Measurements from ENCODE around the gene ZNF358. TPM values are rescaled to one million over a fixed set of nuclear protein-coding genes. Genes with fewer than 3 reads are reported as not detected.
"Not testable (repeated sequence)": the region's sequence is repeated elsewhere in the genome, so short reads cannot be mapped to it uniquely, and the experiment has no call there.

Gene ZNF358
- total RNA-seq, 3 donors from 2014 or later = 34.0 to 65.3 (median 34.7) TPM

DNA sequence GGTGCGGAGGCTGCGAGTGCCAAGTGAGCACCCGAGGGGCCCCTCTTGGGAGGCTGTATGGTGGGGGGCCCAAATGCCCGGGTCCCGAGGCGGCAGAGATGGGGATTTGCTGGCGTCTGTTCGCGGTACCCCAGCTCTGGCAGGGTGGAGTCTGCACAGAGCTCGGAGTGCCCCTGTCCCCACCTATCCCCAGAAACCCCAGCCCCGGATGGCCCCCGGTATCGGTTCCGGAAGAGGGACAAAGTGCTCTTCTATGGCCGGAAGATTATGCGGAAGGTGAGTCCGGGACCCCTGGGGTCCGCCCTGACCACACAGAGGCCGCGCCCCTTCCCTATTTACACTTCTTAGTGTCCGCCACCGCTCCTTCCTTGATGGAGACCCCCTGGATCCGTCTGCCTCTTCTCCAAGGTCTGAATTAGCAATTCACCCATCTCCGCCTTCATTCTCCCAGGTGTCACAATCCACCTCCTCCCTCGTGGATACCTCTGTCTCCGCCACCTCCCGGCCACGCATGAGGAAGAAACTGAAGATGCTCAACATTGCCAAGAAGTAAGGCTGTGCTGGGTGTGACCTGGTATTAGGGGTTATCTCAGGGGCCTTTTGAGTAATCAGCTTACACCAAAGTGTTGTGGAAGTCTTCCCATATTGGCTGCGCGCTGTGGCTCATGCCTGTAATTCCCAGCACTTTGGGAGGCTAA, 20.2 kb downstream of the ZNF358 start:
- Histone ChIP-seq H3K36me3 (peaks cover 7% of the 10 kb centered on the region), H3K27me3 (no peaks in the 10 kb centered on the region), H3K27ac (peak overlapping the region; percentile 89 to 94), H3K9me3 (no peaks in the 10 kb centered on the region), H3K4me3 (peak overlapping the region; percentile 85 to 87 (median 86)), H3K4me1 (peaks cover 0 to 3% of the 10 kb centered on the region in 2 donors)
- no peak for DNase-seq (ENCODE audit: low spot score in 2 of 2)
- intact Hi-C loops (cut with DNase I; ENCODE audit: low total_unique reads) = no loop called here
- TF ChIP-seq POLR2A (IDR thresholded peaks at IDR 0.05) = no peak
- TF ChIP-seq POLR2AphosphoS5 (IDR thresholded peaks at IDR 0.05) = no peak
- TF ChIP-seq, protein P1, sequence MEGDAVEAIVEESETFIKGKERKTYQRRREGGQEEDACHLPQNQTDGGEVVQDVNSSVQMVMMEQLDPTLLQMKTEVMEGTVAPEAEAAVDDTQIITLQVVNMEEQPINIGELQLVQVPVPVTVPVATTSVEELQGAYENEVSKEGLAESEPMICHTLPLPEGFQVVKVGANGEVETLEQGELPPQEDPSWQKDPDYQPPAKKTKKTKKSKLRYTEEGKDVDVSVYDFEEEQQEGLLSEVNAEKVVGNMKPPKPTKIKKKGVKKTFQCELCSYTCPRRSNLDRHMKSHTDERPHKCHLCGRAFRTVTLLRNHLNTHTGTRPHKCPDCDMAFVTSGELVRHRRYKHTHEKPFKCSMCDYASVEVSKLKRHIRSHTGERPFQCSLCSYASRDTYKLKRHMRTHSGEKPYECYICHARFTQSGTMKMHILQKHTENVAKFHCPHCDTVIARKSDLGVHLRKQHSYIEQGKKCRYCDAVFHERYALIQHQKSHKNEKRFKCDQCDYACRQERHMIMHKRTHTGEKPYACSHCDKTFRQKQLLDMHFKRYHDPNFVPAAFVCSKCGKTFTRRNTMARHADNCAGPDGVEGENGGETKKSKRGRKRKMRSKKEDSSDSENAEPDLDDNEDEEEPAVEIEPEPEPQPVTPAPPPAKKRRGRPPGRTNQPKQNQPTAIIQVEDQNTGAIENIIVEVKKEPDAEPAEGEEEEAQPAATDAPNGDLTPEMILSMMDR (IDR thresholded peaks at IDR 0.05) = no peak

DNA sequence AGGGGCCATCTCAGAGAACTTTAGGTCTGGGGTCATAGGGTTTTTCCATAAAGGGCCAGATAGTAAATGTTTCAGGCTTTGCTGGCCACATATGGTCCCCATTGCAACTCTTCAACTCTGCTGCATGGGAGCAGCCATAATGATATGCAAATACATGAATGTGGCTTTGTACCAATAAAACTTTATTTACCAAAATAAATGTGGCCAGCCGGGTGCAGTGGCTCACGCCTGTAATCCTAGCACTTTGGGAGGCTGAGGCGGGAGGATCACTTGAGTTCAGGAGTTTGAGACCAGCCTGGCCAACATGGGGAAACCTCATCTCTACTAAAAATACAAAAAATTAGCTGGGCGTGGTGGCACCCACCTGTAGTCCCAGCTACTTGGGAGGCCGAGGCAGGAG, 23.1 kb downstream of the ZNF358 start:
- H3K4me1 ChIP-seq; intact Hi-C loops (cut with DNase I; ENCODE audit: low total_unique reads); DNase-seq (ENCODE audit: low spot score in 2 of 2); H3K9me3 ChIP-seq; H3K4me3 ChIP-seq; H3K27ac ChIP-seq; H3K27me3 ChIP-seq: not testable (repeated sequence)
- peaks cover 12% of the 10 kb centered on the region for H3K36me3 ChIP-seq

- intact Hi-C loops (cut with DNase I; ENCODE audit: low total_unique reads) = no loop called here
- H3K36me3 ChIP-seq = peaks cover 12% of the 10 kb centered on the region
Observed at GRCh38 chr19:7539827-7540425, 24.0 kb downstream of the ZNF358 start.

GRCh38 chr19:7540761-7541474, 25.0 kb downstream of the ZNF358 start:
- Histone ChIP-seq H3K36me3 (peaks cover 12% of the 10 kb centered on the region), H3K4me3 (no peak overlapping the region), H3K27ac (no peak overlapping the region), H3K27me3 (no peaks in the 10 kb centered on the region), H3K4me1 (peaks cover 0 to 3% of the 10 kb centered on the region in 2 donors), H3K9me3 (no peaks in the 10 kb centered on the region)
- intact Hi-C loops (cut with DNase I; ENCODE audit: low total_unique reads) = no loop called here
- DNase-seq (ENCODE audit: low spot score in 2 of 2) = no peak
- no peak for TF ChIP-seq POLR2A (IDR thresholded peaks at IDR 0.05)
- no peak for TF ChIP-seq POLR2AphosphoS5 (IDR thresholded peaks at IDR 0.05)
- TF ChIP-seq, protein P1 (IDR thresholded peaks at IDR 0.05) = no peak

More at GRCh38 chr19:7539827-7540425, 24.0 kb downstream of the ZNF358 start:
- peaks cover 0 to 3% of the 10 kb centered on the region in 2 donors for H3K4me1 ChIP-seq
- H3K4me3 ChIP-seq = no peak overlapping the region
- H3K27ac ChIP-seq = no peak overlapping the region
- H3K27me3 ChIP-seq = no peaks in the 10 kb centered on the region
- DNase-seq (ENCODE audit: low spot score in 2 of 2) = no peak
- TF ChIP-seq POLR2AphosphoS5 (IDR thresholded peaks at IDR 0.05) = no peak
- TF ChIP-seq, protein P1 (IDR thresholded peaks at IDR 0.05) = no peak
- TF ChIP-seq POLR2A (IDR thresholded peaks at IDR 0.05) = no peak
- no peaks in the 10 kb centered on the region for H3K9me3 ChIP-seq

DNA sequence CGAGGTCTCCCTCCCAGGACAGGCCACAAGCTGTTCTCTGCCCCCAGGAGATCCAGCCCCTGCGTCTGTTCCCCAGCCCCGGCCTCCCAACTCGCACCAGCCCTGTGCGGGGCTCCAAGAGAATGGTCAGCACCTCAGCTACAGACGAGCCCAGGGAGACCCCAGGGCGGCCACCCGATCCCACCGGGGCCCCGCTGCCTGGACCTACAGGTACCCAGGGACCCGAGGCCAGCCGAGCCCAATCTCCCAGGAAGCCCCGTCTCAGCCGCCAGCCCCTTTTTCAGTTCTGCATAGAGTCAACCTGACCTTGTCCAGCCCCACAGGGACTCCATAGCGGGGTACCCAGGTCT, 25.5 kb downstream of the ZNF358 start:
- H3K9me3 ChIP-seq = no peaks in the 10 kb centered on the region
- TF ChIP-seq POLR2A (IDR thresholded peaks at IDR 0.05) = no peak
- TF ChIP-seq, protein P1 (IDR thresholded peaks at IDR 0.05) = no peak
- TF ChIP-seq POLR2AphosphoS5 (IDR thresholded peaks at IDR 0.05) = no peak
- intact Hi-C loops (cut with DNase I; ENCODE audit: low total_unique reads) = no loop called here
- H3K36me3 ChIP-seq = peaks cover 12% of the 10 kb centered on the region
- H3K4me1 ChIP-seq = no peaks in the 10 kb centered on the region
- no peak for DNase-seq (ENCODE audit: low spot score in 2 of 2)
- no peak overlapping the region for H3K27ac ChIP-seq
- H3K27me3 ChIP-seq = no peaks in the 10 kb centered on the region
- H3K4me3 ChIP-seq = no peak overlapping the region

Measured in breast epithelium (tissue), 4 donors.